Fibroblast of the aortic adventitia (primary cell): ENCODE results near the gene CLASP1. TPM values are rescaled to one million over a fixed set of nuclear protein-coding genes. Genes with fewer than 3 reads are reported as not detected.
A peak's percentile ranks its signal among the peaks of the same experiment; 100 is the strongest.

ENCODE experiments used
- DNase-seq: peaks from one replicate; pipeline ENCODE4 v3.0.0-alpha.2; 2010; ENCODE audit warnings: low read depth
- H3K4me3 ChIP-seq: 2 replicates; pipeline ENCODE4 v1.5.1; 2011; ENCODE audit warnings: low read depth, mild to moderate bottlenecking, control low read depth, low read length, moderate library complexity
- total RNA-seq: library from RNA; depleted of rRNA; stranded (reverse); fragments of >200 nt; gene quantifications from 2 replicates; pipeline ENCODE4 v1.2.3, GENCODE V29; 2012; ENCODE audit warnings: low replicate concordance
- TF ChIP-seq, protein P1 (sequence below): IDR thresholded peaks from 2 replicates; pipeline ENCODE4 v1.5.1; 2011; ENCODE audit warnings: mild to moderate bottlenecking, low read length, control low read depth, inconsistent platforms; ENCODE audit not compliant: insufficient read depth

The CLASP1 gene
- total RNA-seq, 1 donor, result 45.6 TPM

DNA sequence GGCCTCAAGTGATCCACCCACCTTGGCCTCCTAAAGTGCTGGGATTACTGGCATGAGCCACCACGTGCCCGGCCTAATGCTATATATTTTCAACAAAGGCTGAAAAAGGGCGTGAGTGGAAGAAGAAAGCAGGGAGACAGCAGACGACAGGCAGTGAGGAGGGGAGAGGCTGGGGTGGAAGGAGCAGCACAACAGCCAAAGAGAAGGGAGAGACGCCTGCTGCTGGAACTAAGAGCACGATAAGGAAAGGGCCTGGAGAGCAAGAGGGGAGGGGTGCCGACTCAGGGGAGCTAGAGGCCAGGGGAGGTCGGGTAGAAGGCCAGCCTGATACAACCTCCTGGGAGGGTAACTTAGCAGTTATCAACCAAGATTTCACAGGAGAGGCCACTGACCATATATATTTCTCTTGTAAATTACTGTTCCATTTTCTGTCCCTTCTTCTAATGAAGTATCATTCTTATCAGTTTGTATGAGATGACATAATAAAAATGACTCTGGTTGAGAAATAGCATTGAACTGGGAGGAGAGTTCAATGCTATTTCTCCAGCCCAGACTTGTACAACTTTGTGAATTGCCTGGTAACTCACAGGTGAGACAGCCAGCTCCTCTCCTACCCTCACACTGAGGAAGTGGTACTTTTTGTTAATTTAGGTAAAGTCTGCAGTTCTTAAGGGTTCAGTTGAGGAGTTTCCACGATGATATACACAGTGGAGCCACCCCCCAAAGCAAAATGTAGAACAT, 124.4 kb downstream of the CLASP1 start:
- H3K4me3 ChIP-seq, result no peak overlapping the region
- TF ChIP-seq, protein P1, sequence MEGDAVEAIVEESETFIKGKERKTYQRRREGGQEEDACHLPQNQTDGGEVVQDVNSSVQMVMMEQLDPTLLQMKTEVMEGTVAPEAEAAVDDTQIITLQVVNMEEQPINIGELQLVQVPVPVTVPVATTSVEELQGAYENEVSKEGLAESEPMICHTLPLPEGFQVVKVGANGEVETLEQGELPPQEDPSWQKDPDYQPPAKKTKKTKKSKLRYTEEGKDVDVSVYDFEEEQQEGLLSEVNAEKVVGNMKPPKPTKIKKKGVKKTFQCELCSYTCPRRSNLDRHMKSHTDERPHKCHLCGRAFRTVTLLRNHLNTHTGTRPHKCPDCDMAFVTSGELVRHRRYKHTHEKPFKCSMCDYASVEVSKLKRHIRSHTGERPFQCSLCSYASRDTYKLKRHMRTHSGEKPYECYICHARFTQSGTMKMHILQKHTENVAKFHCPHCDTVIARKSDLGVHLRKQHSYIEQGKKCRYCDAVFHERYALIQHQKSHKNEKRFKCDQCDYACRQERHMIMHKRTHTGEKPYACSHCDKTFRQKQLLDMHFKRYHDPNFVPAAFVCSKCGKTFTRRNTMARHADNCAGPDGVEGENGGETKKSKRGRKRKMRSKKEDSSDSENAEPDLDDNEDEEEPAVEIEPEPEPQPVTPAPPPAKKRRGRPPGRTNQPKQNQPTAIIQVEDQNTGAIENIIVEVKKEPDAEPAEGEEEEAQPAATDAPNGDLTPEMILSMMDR, result no peak
- no peak for DNase-seq

DNA sequence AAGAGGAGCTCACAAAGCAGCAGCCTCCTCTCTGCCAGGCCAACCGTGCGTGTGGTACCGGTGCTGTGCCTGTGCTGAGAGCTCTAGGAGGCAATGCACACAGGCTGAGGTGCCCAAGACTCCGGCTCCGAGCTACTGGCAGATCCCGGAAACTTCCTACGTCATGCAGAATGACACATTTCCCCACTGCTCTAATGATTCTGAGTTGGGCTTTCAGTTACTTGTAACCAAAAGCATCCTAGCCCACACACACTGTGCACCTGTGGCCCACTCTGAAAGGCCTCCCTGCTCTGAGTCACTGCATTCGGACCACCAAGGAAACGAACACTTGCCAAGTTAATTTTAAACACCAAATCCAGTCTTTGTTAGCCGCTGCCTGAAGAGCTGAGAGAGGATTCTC, 127.9 kb downstream of the CLASP1 start:
- TF ChIP-seq, protein P1, result no peak
- no peak overlapping the region for H3K4me3 ChIP-seq
- peak; percentile 52 for DNase-seq

DNA sequence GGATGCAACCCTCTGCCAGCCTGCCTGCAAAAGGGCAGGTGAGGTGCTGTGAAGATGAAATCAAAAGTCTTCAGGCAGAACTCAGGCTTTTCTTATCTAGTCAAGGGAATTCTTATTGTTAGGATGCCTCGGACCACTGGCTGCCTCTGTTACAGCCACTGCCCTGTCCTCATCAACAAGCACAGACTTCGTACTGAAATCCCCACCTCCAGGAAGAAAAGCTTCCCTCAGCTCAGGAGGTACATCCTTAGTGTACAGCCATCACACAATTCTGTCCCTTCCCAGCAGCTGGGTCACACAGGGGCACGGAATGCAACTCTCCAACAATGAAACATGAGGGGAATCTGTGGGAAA, 128.6 kb downstream of the CLASP1 start:
- DNase-seq, result no peak
- TF ChIP-seq, protein P1, result no peak
- no peak overlapping the region for H3K4me3 ChIP-seq

DNA sequence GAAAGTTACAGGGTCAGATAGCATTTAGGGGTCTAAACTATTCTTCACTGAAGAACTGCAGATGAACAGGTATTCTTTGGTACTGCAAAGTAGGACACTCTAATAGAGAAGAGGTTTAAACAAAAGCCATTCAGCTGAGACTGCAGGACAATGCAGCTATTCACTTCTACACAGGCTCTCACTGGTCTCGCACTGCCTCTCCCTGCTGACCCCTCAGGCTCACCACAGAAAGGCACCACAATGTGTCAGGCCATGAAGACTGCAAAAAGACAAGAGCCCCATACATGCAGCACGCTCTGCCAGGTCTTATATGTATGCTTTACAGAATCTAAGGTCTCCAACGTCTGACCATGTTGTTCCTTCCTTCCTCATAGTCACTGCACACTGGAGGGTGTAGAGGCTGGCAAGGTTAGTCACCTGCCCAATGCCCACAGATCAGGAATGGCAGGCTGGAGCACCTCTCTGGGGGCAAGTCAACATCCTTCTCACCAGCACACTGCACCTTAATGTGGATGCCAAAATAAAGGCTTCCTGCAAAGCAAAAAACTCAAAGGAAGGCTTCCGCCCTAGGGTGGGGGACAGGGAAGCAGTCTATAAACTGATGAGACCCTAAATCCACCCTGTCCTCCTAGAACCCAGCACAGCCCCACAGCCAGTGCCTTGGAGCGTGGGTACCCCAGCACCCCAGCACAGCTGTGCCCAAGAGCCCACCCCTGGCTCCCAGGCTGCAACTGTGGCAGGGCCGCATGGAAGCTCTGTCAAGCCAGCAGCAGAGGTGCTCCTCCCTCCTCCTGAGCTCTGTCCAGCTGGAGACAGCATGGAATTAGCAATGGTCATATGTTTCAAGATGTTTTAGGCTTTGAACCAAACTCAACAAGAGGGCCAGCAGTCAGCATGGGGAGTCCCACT, 129.3 kb downstream of the CLASP1 start:
- H3K4me3 ChIP-seq, result no peak overlapping the region
- DNase-seq, result peak; percentile 38
- TF ChIP-seq, protein P1, result no peak

DNA sequence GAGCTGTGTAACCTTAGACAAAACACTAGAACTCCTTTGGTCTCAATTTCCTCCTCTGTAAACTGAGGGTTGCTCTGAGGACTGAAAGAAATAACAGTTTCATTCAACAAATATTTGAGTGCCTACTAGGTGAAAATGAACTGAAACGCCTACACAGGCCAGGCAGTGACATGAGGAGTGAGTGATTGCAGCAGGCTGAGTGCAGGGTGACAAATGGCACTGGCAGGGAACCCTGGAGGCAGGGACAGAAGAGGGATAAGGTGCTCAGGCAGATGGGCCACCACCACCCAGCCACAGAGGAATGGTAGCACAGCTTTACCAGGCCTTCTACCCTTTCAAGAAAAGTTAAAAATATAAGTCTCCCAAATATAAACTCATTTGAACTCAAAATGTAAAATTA, 130.1 kb downstream of the CLASP1 start:
- DNase-seq, result no peak
- TF ChIP-seq, protein P1, result no peak
- H3K4me3 ChIP-seq, result no peak overlapping the region

DNA sequence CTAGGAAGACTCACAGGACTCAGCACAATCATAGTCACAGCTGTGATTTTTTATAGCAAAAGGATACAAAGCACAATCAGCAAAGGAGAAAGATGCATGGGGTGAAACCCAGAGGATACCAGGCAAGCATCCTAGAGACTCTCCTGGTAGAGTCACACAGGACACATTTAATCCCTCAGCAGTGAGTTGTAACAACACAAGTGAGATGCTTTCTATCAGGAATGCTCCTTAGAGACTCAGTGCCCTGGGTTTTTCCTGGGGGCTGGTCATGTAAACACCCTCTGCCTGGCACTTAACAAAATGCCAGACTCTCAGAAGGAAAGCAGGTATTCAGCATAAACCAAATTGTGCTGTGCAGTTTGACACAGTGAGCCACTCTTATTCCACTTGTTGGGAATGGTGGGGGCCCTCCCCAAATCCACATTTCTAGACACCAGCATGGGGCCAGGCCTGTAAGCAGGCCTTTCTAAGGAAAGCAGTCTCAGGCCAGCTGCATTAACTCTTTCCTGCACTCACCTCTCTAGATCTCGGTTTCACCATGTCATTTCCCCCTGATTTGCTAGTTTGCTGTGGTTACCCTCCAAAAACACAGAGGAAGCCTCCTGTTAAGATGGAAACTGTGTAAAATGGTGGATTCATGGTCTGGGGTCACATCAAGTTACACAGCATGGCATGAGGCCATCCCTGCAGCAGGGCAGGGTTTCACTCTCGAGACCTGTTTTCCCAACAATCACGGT, 135.5 kb downstream of the CLASP1 start:
- DNase-seq, result no peak
- TF ChIP-seq, protein P1, result no peak
- H3K4me3 ChIP-seq, result no peak overlapping the region
